WTC11 (cell line): ENCODE measurements around the gene ASB1. TPM values are rescaled to one million over a fixed set of nuclear protein-coding genes. Genes with fewer than 3 reads are reported as not detected.

ENCODE experiments used
- ATAC-seq: fragments of 200-7000 bp; cut with Tn5 transposase; 2 replicates; pipeline ENCODE4 v1.10.0; 2021; ENCODE audit warnings: mild to moderate bottlenecking, moderate library complexity
- CTCF ChIA-PET: fragments of 300-600 bp; sonication (Branson Sonifier 250); formaldehyde crosslinking; loops from one replicate; lab custom pipeline; 2021; ENCODE audit warnings: antibody characterized with exemption; lab: Charles Lee
- POLR2A ChIA-PET: fragments of 350-600 bp; sonication (Branson Sonifier 250); formaldehyde crosslinking; loops from one replicate; lab custom pipeline; 2021; ENCODE audit warnings: antibody characterized with exemption; lab: Charles Lee
- DNase-seq: peaks from one replicate; pipeline ENCODE4 v3.0.0; 2021; ENCODE audit warnings: low spot score
- H3K27ac Mint-ChIP-seq: 2 replicates; pipeline ENCODE4 v1.8.0; 2021; ENCODE audit warnings: mixed read lengths
- H3K27me3 Mint-ChIP-seq: 2 replicates; pipeline ENCODE4 v1.8.0; 2021; ENCODE audit warnings: low read depth, mild to moderate bottlenecking, moderate library complexity, mixed read lengths
- H3K36me3 Mint-ChIP-seq: 2 replicates; pipeline ENCODE4 v1.8.0; 2021; ENCODE audit warnings: mixed read lengths
- H3K4me1 Mint-ChIP-seq: 2 replicates; pipeline ENCODE4 v1.8.0; 2022; ENCODE audit warnings: mixed read lengths
- H3K4me3 Mint-ChIP-seq: 2 replicates; pipeline ENCODE4 v1.8.0; 2021; ENCODE audit warnings: mild to moderate bottlenecking, moderate library complexity, mixed read lengths
- H3K9me3 Mint-ChIP-seq: 2 replicates; pipeline ENCODE4 v1.8.0; 2021; ENCODE audit warnings: mixed read lengths
- ESRRA ChIP-seq: sonication (generic); formaldehyde crosslinking; IDR thresholded peaks from 2 replicates; pipeline ENCODE4 v1.8.1; 2022; ENCODE audit warnings: mild to moderate bottlenecking, missing genetic modification reagents, borderline replicate concordance
- NFATC4 ChIP-seq: fragments of 250-450 bp; sonication (Bioruptor Pico); IDR thresholded peaks from 2 replicates; pipeline ENCODE4 v1.9.0; 2021; ENCODE audit warnings: mild to moderate bottlenecking
- NR1H2 ChIP-seq: sonication (generic); formaldehyde crosslinking; IDR thresholded peaks from 2 replicates; pipeline ENCODE4 v1.9.0; 2021; ENCODE audit warnings: mild to moderate bottlenecking, moderate library complexity, missing genetic modification reagents
- SMAD4 ChIP-seq: sonication (generic); formaldehyde crosslinking; IDR thresholded peaks from 2 replicates; pipeline ENCODE4 v1.8.0; 2022; ENCODE audit warnings: mild to moderate bottlenecking, missing genetic modification reagents
- STAT6 ChIP-seq: sonication (generic); formaldehyde crosslinking; conservative IDR thresholded peaks from 2 replicates; pipeline ENCODE4 v1.8.1; 2023; ENCODE audit warnings: mild to moderate bottlenecking, low read depth, missing genetic modification reagents, moderate library complexity
- ZNF121 ChIP-seq: sonication (generic); formaldehyde crosslinking; IDR thresholded peaks from 2 replicates; pipeline ENCODE4 v1.8.0; 2023; ENCODE audit warnings: missing genetic modification reagents
- ZNF232 ChIP-seq: sonication (generic); formaldehyde crosslinking; IDR thresholded peaks from 2 replicates; pipeline ENCODE4 v1.8.0; 2022; ENCODE audit warnings: mild to moderate bottlenecking, missing genetic modification reagents
- ZNF317 ChIP-seq: sonication (generic); formaldehyde crosslinking; IDR thresholded peaks from 2 replicates; pipeline ENCODE4 v1.8.1; 2023; ENCODE audit warnings: low read depth, mild to moderate bottlenecking, moderate library complexity, missing genetic modification reagents, borderline replicate concordance
- ZNF416 ChIP-seq: fragments of 250-450 bp; sonication (Bioruptor Pico); IDR thresholded peaks from 2 replicates; pipeline ENCODE4 v1.9.0; 2021; ENCODE audit warnings: mild to moderate bottlenecking, inconsistent platforms
- total RNA-seq: library from RNA; stranded (reverse); gene quantifications from 3 replicates; pipeline ENCODE4 v1.2.3, GENCODE V29; 2021
- TF ChIP-seq, protein P1 (sequence below): sonication (generic); formaldehyde crosslinking; IDR thresholded peaks from 2 replicates; pipeline ENCODE4 v1.8.0; 2022; ENCODE audit warnings: mild to moderate bottlenecking, missing genetic modification reagents
- TF ChIP-seq, protein P2 (sequence below): sonication (generic); formaldehyde crosslinking; IDR thresholded peaks from 2 replicates; pipeline ENCODE4 v1.8.0; 2023; ENCODE audit warnings: mild to moderate bottlenecking, missing genetic modification reagents
- TF ChIP-seq, protein P3 (sequence below): fragments of 250-450 bp; sonication (Bioruptor Pico); IDR thresholded peaks from 2 replicates; pipeline ENCODE4 v1.9.0; 2021; ENCODE audit warnings: mild to moderate bottlenecking, borderline replicate concordance
- TF ChIP-seq, protein P4 (sequence below): fragments of 250-450 bp; sonication (Bioruptor Pico); IDR thresholded peaks from 2 replicates; pipeline ENCODE4 v1.8.0; 2021; ENCODE audit warnings: mild to moderate bottlenecking
- TF ChIP-seq, protein P5 (sequence below): sonication (generic); formaldehyde crosslinking; IDR thresholded peaks from 2 replicates; pipeline ENCODE4 v1.8.1; 2022; ENCODE audit warnings: missing genetic modification reagents, borderline replicate concordance
- TF ChIP-seq, protein P6 (sequence below): sonication (generic); formaldehyde crosslinking; IDR thresholded peaks from 2 replicates; pipeline ENCODE4 v1.8.1; 2022; ENCODE audit warnings: low read depth, mild to moderate bottlenecking, moderate library complexity, missing genetic modification reagents, borderline replicate concordance
- TF ChIP-seq, protein P7 (sequence below): fragments of 250-450 bp; sonication (Bioruptor Pico); IDR thresholded peaks from 2 replicates; pipeline ENCODE4 v1.9.0; 2021; ENCODE audit warnings: moderate library complexity, mild to moderate bottlenecking, inconsistent platforms, borderline replicate concordance

Gene ASB1
- total RNA-seq, 1 experiment from 2014 or later: 43.9 TPM

DNA sequence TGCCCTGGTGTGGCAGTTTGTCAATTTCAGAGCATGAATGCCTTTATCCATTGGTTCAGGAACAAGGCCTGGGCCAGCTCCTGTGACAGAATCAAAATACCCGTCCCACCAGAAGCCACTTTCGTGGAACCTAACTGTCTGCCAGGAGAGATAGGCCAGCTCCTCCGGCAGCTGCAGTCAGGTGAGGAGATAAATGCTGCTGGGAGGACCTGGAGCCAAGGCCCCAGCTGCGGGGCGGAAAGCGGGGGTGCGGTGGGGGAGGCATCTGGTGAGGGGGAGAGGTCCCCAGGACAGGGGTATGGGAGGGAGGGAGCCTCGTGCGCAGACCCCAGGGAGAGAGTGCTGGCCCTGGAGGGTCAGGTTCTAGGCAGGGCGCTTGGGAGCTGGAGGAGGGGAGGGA is 4.4 kb upstream of the ASB1 start (continued):
- TF ChIP-seq STAT6 (CRISPR knock-in tag) (no peak), NR1H2 (CRISPR knock-in tag) (no peak), NFATC4 (CRISPR knock-in tag) (no peak)
- TF ChIP-seq, protein P1, sequence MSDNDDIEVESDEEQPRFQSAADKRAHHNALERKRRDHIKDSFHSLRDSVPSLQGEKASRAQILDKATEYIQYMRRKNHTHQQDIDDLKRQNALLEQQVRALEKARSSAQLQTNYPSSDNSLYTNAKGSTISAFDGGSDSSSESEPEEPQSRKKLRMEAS (CRISPR knock-in tag): no peak
- TF ChIP-seq, protein P2, sequence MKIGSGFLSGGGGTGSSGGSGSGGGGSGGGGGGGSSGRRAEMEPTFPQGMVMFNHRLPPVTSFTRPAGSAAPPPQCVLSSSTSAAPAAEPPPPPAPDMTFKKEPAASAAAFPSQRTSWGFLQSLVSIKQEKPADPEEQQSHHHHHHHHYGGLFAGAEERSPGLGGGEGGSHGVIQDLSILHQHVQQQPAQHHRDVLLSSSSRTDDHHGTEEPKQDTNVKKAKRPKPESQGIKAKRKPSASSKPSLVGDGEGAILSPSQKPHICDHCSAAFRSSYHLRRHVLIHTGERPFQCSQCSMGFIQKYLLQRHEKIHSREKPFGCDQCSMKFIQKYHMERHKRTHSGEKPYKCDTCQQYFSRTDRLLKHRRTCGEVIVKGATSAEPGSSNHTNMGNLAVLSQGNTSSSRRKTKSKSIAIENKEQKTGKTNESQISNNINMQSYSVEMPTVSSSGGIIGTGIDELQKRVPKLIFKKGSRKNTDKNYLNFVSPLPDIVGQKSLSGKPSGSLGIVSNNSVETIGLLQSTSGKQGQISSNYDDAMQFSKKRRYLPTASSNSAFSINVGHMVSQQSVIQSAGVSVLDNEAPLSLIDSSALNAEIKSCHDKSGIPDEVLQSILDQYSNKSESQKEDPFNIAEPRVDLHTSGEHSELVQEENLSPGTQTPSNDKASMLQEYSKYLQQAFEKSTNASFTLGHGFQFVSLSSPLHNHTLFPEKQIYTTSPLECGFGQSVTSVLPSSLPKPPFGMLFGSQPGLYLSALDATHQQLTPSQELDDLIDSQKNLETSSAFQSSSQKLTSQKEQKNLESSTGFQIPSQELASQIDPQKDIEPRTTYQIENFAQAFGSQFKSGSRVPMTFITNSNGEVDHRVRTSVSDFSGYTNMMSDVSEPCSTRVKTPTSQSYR (CRISPR knock-in tag): no peak
- TF ChIP-seq, all 79 proteins: peak for 0

- DNase-seq (no peak), ATAC-seq (no peak)
- no peaks in the 10 kb centered on the region for H3K36me3 Mint-ChIP-seq
- H3K9me3 Mint-ChIP-seq: no peaks in the 10 kb centered on the region
- H3K4me3 Mint-ChIP-seq: no peak overlapping the region
- no peak for TF ChIP-seq ZNF121 (CRISPR knock-in tag)
- TF ChIP-seq, protein P3, sequence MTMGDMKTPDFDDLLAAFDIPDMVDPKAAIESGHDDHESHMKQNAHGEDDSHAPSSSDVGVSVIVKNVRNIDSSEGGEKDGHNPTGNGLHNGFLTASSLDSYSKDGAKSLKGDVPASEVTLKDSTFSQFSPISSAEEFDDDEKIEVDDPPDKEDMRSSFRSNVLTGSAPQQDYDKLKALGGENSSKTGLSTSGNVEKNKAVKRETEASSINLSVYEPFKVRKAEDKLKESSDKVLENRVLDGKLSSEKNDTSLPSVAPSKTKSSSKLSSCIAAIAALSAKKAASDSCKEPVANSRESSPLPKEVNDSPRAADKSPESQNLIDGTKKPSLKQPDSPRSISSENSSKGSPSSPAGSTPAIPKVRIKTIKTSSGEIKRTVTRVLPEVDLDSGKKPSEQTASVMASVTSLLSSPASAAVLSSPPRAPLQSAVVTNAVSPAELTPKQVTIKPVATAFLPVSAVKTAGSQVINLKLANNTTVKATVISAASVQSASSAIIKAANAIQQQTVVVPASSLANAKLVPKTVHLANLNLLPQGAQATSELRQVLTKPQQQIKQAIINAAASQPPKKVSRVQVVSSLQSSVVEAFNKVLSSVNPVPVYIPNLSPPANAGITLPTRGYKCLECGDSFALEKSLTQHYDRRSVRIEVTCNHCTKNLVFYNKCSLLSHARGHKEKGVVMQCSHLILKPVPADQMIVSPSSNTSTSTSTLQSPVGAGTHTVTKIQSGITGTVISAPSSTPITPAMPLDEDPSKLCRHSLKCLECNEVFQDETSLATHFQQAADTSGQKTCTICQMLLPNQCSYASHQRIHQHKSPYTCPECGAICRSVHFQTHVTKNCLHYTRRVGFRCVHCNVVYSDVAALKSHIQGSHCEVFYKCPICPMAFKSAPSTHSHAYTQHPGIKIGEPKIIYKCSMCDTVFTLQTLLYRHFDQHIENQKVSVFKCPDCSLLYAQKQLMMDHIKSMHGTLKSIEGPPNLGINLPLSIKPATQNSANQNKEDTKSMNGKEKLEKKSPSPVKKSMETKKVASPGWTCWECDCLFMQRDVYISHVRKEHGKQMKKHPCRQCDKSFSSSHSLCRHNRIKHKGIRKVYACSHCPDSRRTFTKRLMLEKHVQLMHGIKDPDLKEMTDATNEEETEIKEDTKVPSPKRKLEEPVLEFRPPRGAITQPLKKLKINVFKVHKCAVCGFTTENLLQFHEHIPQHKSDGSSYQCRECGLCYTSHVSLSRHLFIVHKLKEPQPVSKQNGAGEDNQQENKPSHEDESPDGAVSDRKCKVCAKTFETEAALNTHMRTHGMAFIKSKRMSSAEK (CRISPR knock-in tag): no peak
- no peaks in the 10 kb centered on the region for H3K27me3 Mint-ChIP-seq
- H3K27ac Mint-ChIP-seq: no peak overlapping the region
- ChIA-PET POLR2A (no interaction called here), CTCF (interaction anchor here (2.0 kb wide), 1 partner anchor 55 kb away, joined by 10 read pairs; no protein-coding TSS in a partner anchor)
- H3K4me1 Mint-ChIP-seq: peaks cover 36% of the 10 kb centered on the region
These were observed 3.8 kb upstream of the ASB1 start for GRCh38 chr2:238422940-238423339.

GRCh38 chr2:238423561-238424312 is 3.0 kb upstream of the ASB1 start:
- no peaks in the 10 kb centered on the region for H3K36me3 Mint-ChIP-seq
- TF ChIP-seq, protein P4, sequence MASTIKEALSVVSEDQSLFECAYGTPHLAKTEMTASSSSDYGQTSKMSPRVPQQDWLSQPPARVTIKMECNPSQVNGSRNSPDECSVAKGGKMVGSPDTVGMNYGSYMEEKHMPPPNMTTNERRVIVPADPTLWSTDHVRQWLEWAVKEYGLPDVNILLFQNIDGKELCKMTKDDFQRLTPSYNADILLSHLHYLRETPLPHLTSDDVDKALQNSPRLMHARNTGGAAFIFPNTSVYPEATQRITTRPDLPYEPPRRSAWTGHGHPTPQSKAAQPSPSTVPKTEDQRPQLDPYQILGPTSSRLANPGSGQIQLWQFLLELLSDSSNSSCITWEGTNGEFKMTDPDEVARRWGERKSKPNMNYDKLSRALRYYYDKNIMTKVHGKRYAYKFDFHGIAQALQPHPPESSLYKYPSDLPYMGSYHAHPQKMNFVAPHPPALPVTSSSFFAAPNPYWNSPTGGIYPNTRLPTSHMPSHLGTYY: no peak
- TF ChIP-seq, protein P5, sequence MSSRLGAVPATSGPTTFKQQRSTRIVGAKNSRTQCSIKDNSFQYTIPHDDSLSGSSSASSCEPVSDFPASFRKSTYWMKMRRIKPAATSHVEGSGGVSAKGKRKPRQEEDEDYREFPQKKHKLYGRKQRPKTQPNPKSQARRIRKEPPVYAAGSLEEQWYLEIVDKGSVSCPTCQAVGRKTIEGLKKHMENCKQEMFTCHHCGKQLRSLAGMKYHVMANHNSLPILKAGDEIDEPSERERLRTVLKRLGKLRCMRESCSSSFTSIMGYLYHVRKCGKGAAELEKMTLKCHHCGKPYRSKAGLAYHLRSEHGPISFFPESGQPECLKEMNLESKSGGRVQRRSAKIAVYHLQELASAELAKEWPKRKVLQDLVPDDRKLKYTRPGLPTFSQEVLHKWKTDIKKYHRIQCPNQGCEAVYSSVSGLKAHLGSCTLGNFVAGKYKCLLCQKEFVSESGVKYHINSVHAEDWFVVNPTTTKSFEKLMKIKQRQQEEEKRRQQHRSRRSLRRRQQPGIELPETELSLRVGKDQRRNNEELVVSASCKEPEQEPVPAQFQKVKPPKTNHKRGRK (CRISPR knock-in tag): no peak
- TF ChIP-seq SMAD4 (CRISPR knock-in tag) (no peak), ESRRA (CRISPR knock-in tag) (no peak), ZNF317 (no peak), NFATC4 (CRISPR knock-in tag) (no peak), ZNF416 (CRISPR knock-in tag) (no peak), ZNF232 (no peak)
- TF ChIP-seq, protein P6, sequence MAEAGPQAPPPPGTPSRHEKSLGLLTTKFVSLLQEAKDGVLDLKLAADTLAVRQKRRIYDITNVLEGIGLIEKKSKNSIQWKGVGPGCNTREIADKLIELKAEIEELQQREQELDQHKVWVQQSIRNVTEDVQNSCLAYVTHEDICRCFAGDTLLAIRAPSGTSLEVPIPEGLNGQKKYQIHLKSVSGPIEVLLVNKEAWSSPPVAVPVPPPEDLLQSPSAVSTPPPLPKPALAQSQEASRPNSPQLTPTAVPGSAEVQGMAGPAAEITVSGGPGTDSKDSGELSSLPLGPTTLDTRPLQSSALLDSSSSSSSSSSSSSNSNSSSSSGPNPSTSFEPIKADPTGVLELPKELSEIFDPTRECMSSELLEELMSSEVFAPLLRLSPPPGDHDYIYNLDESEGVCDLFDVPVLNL (CRISPR knock-in tag): no peak
- TF ChIP-seq, protein P7, sequence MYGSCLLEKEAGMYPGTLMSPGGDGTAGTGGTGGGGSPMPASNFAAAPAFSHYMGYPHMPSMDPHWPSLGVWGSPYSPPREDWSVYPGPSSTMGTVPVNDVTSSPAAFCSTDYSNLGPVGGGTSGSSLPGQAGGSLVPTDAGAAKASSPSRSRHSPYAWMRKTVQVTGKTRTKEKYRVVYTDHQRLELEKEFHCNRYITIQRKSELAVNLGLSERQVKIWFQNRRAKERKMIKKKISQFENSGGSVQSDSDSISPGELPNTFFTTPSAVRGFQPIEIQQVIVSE: no peak

More at GRCh38 chr2:238423561-238424312, 3.0 kb upstream of the ASB1 start:
- peaks cover 38% of the 10 kb centered on the region for H3K4me1 Mint-ChIP-seq
- no peaks in the 10 kb centered on the region for H3K9me3 Mint-ChIP-seq
- CTCF ChIA-PET: no interaction called here
- no peak overlapping the region for H3K27ac Mint-ChIP-seq
- DNase-seq: no peak
- ATAC-seq: no peak
- POLR2A ChIA-PET: no interaction called here
- no peaks in the 10 kb centered on the region for H3K27me3 Mint-ChIP-seq
- no peak overlapping the region for H3K4me3 Mint-ChIP-seq
